Stimulated activated CD4-positive, alpha-beta T cell treated with anti-CD3 and anti-CD28 coated beads, TNF-alpha, amount 100 ng/mL, for 48 hours (primary cell): ENCODE measurements around the gene PAPSS2.

Experiments
- DNase-seq, 3 donors: peaks; one replicate each; pipeline ENCODE4 v3.0.0-alpha.2; 2020; ENCODE audit warnings: low read depth in 3 of 3

Gene PAPSS2

GRCh38 chr10:87790185-87790584 lies 130.5 kb downstream of the PAPSS2 start:
- DNase-seq, result no peak

DNA sequence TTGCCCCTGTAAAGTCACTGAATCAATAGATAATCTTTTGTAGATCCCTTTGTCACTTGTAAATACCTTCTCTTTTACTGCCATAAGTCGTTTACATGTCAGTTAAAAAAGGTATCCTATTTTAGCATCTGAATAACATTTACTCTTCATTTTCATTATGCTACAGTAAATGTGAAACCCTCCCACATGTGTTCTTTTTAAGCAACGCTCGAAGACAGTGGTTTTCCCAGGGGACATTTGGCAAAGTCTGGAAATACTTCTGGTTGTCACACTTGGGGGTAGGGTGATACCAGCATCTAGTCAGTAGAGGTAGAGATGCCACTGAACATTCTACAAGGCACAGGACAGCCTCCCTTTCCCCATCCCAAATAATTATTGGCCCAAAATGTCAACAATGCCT lies 134.6 kb downstream of the PAPSS2 start:
- no peak for DNase-seq
